ENCODE results near the gene FMNL2. TPM values are rescaled to one million over a fixed set of nuclear protein-coding genes. Genes with fewer than 3 reads are reported as not detected.
"Not testable (repeated sequence)": the region's sequence is repeated elsewhere in the genome, so short reads cannot be mapped to it uniquely, and the experiment has no call there.

FMNL2 gene
- total RNA-seq, 1 donor from 2014 or later: 31.8 TPM

GRCh38 chr2:152522446-152522845 lies 187.5 kb downstream of the FMNL2 start:
- not testable (repeated sequence) for DNase-seq (ENCODE audit: low spot score)

GRCh38 chr2:152523091-152523490 lies 188.1 kb downstream of the FMNL2 start:
- no peak for DNase-seq (ENCODE audit: low spot score)

GRCh38 chr2:152525277-152525838 lies 190.4 kb downstream of the FMNL2 start:
- DNase-seq (ENCODE audit: low spot score): no peak

- no peak for DNase-seq (ENCODE audit: low spot score)
Measured at GRCh38 chr2:152529420-152530115, 194.6 kb downstream of the FMNL2 start.

- no peak for DNase-seq (ENCODE audit: low spot score)
Measured at GRCh38 chr2:152532241-152532640, 197.3 kb downstream of the FMNL2 start.

GRCh38 chr2:152534460-152535135 lies 199.6 kb downstream of the FMNL2 start:
- no peak for DNase-seq (ENCODE audit: low spot score)

- DNase-seq (ENCODE audit: low spot score): no peak
Measured at GRCh38 chr2:152537081-152537651, 202.2 kb downstream of the FMNL2 start.

GRCh38 chr2:152539424-152539823 lies 204.4 kb downstream of the FMNL2 start:
- DNase-seq (ENCODE audit: low spot score): no peak

- no peak for DNase-seq (ENCODE audit: low spot score)
Measured at GRCh38 chr2:152541712-152542111, 206.7 kb downstream of the FMNL2 start.

GRCh38 chr2:152542337-152542994 lies 207.5 kb downstream of the FMNL2 start:
- no peak for DNase-seq (ENCODE audit: low spot score)

GRCh38 chr2:152542995-152543481 lies 208.1 kb downstream of the FMNL2 start:
- DNase-seq (ENCODE audit: low spot score): no peak

- DNase-seq (ENCODE audit: low spot score): no peak
Measured at GRCh38 chr2:152543717-152544116, 208.7 kb downstream of the FMNL2 start.

GRCh38 chr2:152544638-152545037 lies 209.7 kb downstream of the FMNL2 start:
- DNase-seq (ENCODE audit: low spot score): no peak

- no peak for DNase-seq (ENCODE audit: low spot score)
Measured at GRCh38 chr2:152546230-152546837, 211.4 kb downstream of the FMNL2 start.

- no peak for DNase-seq (ENCODE audit: low spot score)
Measured at GRCh38 chr2:152548111-152548875, 213.3 kb downstream of the FMNL2 start.

GRCh38 chr2:152548996-152549395 lies 214.0 kb downstream of the FMNL2 start:
- DNase-seq (ENCODE audit: low spot score): no peak

- no peak for DNase-seq (ENCODE audit: low spot score)
Measured at GRCh38 chr2:152549423-152549822, 214.4 kb downstream of the FMNL2 start.

GRCh38 chr2:152550386-152550785 lies 215.4 kb downstream of the FMNL2 start:
- DNase-seq (ENCODE audit: low spot score): no peak

GRCh38 chr2:152552888-152553287 lies 217.9 kb downstream of the FMNL2 start:
- DNase-seq (ENCODE audit: low spot score): no peak

- no peak for DNase-seq (ENCODE audit: low spot score)
Measured at GRCh38 chr2:152553518-152553917, 218.5 kb downstream of the FMNL2 start.

- no peak for DNase-seq (ENCODE audit: low spot score)
Measured at GRCh38 chr2:152555048-152555447, 220.1 kb downstream of the FMNL2 start.
